GM23248 (cell line): Measurements from ENCODE around the gene HLCS.

ENCODE experiments used
- EZH2 ChIP-seq: fragments of 200-600 bp; sonication (generic); IDR thresholded peaks from 2 replicates; pipeline ENCODE4 v1.6.1; 2018; ENCODE audit warnings: antibody characterized with exemption, mild to moderate bottlenecking; ENCODE audit not compliant: insufficient read depth, poor library complexity, severe bottlenecking
- EZH2phosphoT487 ChIP-seq: fragments of 200-600 bp; sonication (generic); IDR thresholded peaks from 2 replicates; pipeline ENCODE4 v1.6.1; 2018; ENCODE audit warnings: antibody characterized with exemption, moderate library complexity, mild to moderate bottlenecking, low read depth; ENCODE audit not compliant: insufficient read depth

- TF ChIP-seq EZH2phosphoT487, result no peak
- no peak for TF ChIP-seq EZH2
Measured at GRCh38 chr21:36852293-36852692, 114.2 kb downstream of the HLCS start.
